ENCODE data around the gene CRTAC1.

CRTAC1 gene

DNA sequence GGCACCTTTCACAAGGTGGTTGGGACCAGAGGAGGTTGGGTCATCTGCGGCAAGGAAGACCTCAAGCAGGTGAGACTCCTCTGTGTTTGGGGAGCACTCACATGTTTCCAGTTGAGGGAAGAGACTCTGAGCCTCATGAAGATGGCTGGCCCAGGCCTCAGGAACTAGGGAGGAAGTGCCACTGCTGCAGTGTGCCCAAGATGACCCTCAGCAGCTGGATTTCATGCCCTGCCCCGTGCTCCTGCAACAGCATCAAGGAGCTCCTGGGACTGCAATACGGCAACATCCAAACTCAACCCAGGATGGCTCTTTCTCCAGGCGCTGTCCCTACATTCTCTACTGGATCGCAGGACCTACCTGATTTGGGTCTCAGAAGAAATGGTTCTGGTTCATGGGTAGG, 106.9 kb downstream of the CRTAC1 start:
- no peak for DNase-seq (ENCODE audit: low read depth in 2 of 2)

- no peak for DNase-seq (ENCODE audit: low read depth in 2 of 2)
Measured at GRCh38 chr10:97923057-97923456, 107.4 kb downstream of the CRTAC1 start.

- DNase-seq (ENCODE audit: low read depth in 2 of 2), result no peak
Measured at GRCh38 chr10:97922022-97922758, 108.2 kb downstream of the CRTAC1 start.

DNA sequence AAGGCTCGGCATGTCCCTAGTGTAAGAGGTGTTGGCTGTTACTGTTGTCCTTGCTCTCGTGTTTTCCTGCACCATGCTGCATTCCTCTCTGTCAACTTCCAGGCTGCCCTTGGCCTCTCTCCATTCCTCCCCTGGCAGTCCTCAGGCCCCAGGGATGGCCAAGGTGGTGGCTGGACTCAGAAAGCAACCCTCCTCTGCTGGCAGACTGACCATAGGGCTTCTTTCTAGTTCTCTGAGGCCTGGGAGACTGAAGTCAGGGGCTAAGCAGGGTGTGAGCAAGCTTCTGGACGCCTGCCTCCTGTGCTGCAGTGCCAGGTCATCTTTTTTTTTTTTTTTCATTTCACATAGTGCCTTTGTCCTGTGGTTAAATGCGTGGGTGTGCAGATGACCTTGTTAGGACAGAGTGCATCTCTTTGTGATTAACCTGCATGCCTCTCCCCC, 108.8 kb downstream of the CRTAC1 start:
- DNase-seq (ENCODE audit: low read depth in 2 of 2), result no peak

- DNase-seq (ENCODE audit: low read depth in 2 of 2), result no peak
Measured at GRCh38 chr10:97920865-97921264, 109.6 kb downstream of the CRTAC1 start.

- no peak for DNase-seq (ENCODE audit: low read depth in 2 of 2)
Measured at GRCh38 chr10:97919012-97919411, 111.4 kb downstream of the CRTAC1 start.

DNA sequence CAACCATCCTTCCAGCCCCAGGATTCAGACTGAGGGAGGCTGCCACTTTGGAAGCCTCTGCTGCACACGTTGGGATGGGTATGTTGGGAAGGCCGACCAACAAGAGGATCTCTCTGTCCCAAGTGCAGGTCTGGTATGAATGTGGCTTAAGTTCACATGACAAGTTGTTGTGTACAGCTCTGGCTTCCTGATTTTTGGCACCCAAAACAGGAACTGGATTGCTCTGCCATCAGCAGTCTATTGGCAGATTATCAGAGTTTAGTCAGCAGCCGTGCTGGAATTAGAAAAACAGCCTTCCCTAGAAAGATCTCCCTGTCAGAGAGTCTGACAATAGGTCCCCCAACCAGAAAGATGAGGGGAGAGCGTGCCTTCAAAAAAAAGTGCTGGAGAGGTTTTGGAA, 113.8 kb downstream of the CRTAC1 start:
- DNase-seq (ENCODE audit: low read depth in 2 of 2), result no peak

DNA sequence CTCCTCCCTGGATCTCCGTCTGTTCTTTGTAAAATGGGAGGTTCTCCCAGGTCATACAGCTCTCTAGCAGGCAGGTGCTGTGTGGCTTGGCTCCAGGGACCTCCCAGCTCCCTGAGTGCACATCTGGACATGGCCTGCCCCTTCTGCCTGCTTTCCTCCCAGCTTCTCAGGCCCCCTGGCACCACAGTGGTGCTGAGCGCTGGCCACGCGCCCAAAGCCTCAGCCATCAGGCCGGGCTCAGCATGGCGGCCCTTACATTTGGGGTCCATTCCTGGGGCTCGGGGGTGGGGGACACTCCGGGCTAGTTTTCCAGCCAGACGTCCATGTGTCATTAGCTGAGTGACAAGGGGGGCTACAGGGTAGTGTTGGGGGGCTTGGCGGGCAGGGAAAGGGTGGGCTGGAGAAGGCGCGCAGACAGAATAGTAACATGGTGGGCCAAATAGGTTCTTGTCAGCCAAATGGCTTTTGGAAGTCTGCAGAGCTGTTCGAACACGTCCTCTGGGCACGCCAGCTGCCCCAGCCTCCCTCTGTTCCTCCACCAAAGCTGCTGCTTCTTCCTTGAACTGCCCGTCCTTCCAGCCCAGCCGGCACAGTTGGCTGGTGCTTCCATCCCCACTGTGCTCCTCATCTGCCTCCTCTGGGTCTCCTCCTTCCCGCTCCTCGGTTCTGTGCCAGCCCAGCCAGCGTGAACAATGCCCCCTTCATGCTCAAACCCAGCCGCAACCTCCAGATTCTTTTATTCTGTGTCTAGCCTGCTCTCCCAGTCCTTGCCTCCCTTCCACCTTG, 114.9 kb downstream of the CRTAC1 start:
- DNase-seq (ENCODE audit: low read depth in 2 of 2), result no peak

- DNase-seq (ENCODE audit: low read depth in 2 of 2), result peak; percentile 41 to 50
Measured at GRCh38 chr10:97914837-97915211, 115.6 kb downstream of the CRTAC1 start.

GRCh38 chr10:97914171-97914836, 116.1 kb downstream of the CRTAC1 start:
- DNase-seq (ENCODE audit: low read depth in 2 of 2), result no peak

GRCh38 chr10:97913614-97914013, 116.8 kb downstream of the CRTAC1 start:
- DNase-seq (ENCODE audit: low read depth in 2 of 2), result no peak

DNA sequence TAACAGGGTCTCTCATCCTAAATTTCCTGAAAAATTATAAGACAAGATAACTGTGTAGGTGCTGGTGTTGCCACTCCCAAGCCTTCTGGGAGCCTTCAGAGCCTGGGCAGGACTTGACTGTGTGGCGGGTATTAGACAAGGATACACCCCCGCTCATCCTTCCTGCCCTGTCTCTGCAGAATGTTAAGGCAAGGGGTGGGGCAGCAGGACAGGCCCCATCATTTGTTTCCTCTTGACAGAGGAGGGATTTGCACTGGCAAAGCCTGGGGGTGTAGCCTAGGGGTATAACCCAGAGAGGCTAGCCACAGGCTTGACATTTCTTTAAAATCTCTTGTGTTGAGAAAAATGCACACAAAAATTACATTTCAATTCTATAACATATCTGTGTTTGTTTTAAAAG, 117.2 kb downstream of the CRTAC1 start:
- no peak for DNase-seq (ENCODE audit: low read depth in 2 of 2)

- DNase-seq (ENCODE audit: low read depth in 2 of 2), result no peak
Measured at GRCh38 chr10:97911217-97911616, 119.2 kb downstream of the CRTAC1 start.

- no peak for DNase-seq (ENCODE audit: low read depth in 2 of 2)
Measured at GRCh38 chr10:97910661-97911060, 119.8 kb downstream of the CRTAC1 start.

GRCh38 chr10:97907830-97908229, 122.6 kb downstream of the CRTAC1 start:
- DNase-seq (ENCODE audit: low read depth in 2 of 2), result no peak

- DNase-seq (ENCODE audit: low read depth in 2 of 2), result no peak
Measured at GRCh38 chr10:97907211-97907610, 123.2 kb downstream of the CRTAC1 start.

- DNase-seq (ENCODE audit: low read depth in 2 of 2), result no peak
Measured at GRCh38 chr10:97905276-97905675, 125.1 kb downstream of the CRTAC1 start.

DNA sequence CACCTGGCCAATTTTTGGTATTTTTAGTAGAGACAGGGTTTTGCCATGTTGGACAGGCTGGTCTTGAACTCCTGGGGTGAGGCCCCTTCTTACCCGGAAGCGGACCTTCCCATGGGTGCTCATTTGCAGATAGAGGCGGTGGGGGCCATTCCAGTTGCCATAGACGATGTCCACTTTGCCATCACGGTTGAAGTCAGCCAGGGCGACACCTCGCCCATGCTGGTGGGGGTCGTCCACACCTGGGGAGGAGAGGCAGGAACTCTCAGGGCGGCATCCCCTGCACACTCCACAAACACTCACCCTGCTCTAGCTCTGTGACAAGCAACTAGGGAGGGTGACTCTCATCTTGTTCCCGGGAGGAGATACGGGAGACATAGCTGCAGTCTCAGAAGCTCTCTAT, 125.8 kb downstream of the CRTAC1 start:
- no peak for DNase-seq (ENCODE audit: low read depth in 2 of 2)

- no peak for DNase-seq (ENCODE audit: low read depth in 2 of 2)
Measured at GRCh38 chr10:97904018-97904381, 126.4 kb downstream of the CRTAC1 start.

- DNase-seq (ENCODE audit: low read depth in 2 of 2), result no peak
Measured at GRCh38 chr10:97903128-97904017, 127.0 kb downstream of the CRTAC1 start.

- no peak for DNase-seq (ENCODE audit: low read depth in 2 of 2)
Measured at GRCh38 chr10:97901381-97901780, 129.0 kb downstream of the CRTAC1 start.

DNA sequence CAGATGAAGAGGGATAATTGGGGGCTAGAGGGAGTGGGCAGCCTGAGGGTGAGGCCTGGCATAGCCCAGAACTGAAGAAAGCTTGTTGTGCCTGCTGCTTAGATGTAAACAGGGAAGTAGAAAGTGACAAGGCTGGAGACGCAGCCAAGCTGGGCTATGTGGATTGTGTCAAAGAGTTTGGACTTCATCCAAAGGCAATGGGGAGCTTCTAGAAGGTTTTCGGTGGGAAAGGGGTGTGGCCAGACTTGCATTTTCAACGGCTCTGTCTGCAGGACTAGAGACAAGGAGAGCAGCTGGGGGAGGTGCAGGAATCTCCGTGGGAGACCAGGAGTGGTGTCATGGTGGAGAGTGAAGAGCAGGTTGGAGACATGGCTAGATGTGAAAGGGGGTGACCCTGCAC, 132.0 kb downstream of the CRTAC1 start:
- no peak for DNase-seq (ENCODE audit: low read depth in 2 of 2)

Data from stimulated activated CD8-positive, alpha-beta memory T cell treated with anti-CD3 and anti-CD28 coated beads, Interleukin-7, amount 100 ng/mL, for 4 hours (primary cell).